GF-D8 (cell line): ENCODE results near the gene PXMP4.
"Not testable (repeated sequence)": the region's sequence is repeated elsewhere in the genome, so short reads cannot be mapped to it uniquely, and the experiment has no call there.

Source experiments
- DNase-seq: peaks from one replicate; lab custom pipeline; 2025; lab: John Stamatoyannopoulos, UW

The PXMP4 gene, protein sequence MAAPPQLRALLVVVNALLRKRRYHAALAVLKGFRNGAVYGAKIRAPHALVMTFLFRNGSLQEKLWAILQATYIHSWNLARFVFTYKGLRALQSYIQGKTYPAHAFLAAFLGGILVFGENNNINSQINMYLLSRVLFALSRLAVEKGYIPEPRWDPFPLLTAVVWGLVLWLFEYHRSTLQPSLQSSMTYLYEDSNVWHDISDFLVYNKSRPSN

DNA sequence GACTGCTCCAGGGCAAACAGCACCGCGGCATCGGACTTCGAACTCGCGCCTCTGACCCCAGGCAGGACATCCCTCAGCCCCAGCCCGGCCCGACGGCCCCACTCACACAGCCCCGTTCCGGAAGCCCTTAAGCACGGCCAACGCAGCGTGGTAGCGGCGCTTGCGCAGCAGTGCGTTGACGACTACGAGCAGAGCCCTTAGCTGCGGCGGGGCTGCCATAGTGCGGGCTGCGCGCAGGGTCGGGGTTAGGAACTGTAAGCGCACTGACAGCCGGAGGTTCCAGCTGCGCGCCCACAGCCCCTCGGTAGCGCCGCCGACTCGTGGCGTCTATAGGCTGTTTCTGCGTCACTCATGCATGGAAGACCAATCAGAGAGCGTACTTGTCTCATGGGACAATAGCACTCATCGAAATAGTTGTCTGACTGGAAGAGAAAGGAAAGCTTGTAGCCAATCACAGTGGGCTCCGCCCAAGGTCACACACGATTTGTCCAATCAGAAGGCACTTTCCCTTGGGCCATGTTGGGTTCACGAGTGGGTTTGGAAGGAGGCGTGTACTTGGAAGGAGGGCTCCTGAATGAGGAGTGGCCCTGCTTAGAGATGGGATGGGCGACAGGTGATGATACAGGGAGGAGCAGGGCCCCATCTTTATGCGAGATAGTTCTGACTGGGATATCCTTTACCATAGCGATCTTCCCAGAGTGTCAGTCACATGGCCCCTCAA is at the start of gene PXMP4:
TSS of gene PXMP4 (minus strand) at position 322 of the 721 bp plus-strand sequence. CDS start at position 219, 103 bp downstream.
- DNase-seq = peak; percentile 97

- no peak for DNase-seq
Observed at GRCh38 chr20:33769043-33769442, 48.9 kb upstream of the PXMP4 start.

GRCh38 chr20:33767777-33768138 is 47.6 kb upstream of the PXMP4 start:
- DNase-seq = no peak

DNA sequence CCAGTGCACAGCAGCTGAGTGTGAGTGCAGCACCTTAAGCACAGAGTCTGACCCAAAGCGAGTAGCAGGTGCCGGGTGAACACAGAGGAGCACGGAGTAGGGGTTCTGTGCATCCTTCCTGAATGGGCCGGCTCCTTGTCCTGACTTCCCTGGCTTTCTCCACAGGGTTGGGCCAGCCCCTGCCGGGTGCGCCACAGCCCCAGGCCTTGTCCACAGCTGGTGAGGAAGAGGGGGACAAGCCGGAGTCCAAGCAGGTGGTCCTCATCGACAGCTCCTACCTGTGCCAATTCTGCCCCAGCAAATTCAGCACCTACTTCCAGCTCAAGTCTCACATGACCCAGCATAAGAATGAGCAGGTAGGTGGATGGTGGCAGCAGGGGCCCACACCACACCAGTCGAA is 46.6 kb upstream of the PXMP4 start:
- DNase-seq = no peak

- DNase-seq = no peak
Observed at GRCh38 chr20:33765592-33765991, 45.5 kb upstream of the PXMP4 start.

DNA sequence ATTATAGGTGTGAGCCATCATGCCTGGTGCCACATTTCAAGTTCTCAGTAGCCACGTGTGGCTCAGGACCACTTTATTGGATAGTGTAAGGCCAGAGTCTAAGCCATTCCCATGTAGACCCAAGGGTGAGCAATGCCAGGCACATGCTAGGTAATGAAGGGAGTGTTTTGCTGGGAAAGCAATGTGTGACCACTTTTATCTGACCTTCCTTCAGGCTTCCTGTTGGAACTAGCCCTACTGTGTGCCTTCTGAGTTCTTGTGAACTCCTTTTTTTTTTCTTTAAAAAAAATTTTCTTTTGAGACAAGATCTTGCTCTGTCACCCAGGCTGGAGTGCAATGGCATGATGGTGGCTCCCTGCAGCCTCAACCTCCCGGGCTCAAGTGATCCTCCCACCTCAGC is 45.0 kb upstream of the PXMP4 start:
- no peak for DNase-seq

GRCh38 chr20:33761698-33762250 is 41.7 kb upstream of the PXMP4 start:
- DNase-seq = no peak

DNA sequence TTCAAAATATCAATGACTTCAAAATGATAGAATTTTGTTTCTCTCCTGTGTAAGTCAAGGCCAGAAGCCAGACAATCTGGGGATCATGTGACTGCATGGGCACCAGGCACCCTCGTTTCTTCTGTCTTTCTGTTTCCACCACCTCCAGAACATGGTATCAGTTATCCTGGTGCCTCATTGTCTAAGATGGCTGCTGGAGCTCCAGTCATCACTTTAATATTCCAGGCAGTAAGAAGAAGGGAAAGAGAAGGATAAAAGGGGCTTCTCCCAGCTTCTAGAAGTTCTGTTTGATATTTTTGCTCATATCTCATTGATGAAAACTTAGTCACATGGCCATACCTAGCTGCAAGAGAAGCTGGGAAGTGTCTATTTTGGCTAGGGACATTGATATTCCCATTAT is 37.3 kb upstream of the PXMP4 start:
- DNase-seq = no peak

DNA sequence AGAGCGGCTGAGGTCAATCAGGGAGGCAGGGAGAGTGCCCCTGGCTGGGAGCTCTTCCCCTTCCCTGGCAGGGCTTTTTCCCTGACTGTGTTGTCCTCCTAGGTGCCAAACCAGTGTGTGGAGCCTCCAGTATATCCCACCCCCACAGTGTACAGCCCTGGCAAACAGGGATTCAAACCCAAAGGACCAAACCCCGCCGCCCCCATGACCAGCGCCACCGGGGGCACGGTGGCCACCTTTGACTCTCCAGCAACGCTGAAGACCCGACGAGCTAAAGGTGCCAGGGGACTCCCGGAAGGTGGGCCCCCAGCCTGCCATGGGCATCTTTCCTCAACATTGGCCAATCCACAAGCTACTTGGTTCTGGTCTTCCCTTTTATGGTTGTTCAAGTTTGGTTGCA is 36.9 kb upstream of the PXMP4 start:
- DNase-seq = no peak

GRCh38 chr20:33755936-33756490 is 35.9 kb upstream of the PXMP4 start:
- not testable (repeated sequence) for DNase-seq

- no peak for DNase-seq
Observed at GRCh38 chr20:33753763-33754162, 33.7 kb upstream of the PXMP4 start.

DNA sequence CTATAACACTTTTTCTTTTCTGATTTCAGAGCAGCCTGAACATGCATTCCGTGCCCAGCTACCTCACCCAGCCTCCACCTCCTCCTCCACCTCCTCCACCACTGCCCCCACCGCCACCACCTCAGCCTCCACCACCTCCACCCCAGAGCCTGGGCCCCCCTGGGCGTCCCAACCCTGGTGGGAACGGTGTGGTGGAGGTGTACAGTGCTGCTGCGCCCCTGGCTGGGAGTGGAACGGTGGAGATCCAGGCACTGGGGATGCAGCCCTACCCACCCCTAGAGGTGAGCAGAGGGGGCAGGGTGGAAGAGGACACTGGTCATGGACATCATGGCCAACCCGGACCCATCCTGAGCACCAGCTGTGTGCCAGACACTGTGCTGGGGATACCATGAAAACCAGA is 33.0 kb upstream of the PXMP4 start:
- DNase-seq = no peak

GRCh38 chr20:33751775-33752174 is 31.7 kb upstream of the PXMP4 start:
- DNase-seq = no peak

GRCh38 chr20:33746325-33746998 is 26.4 kb upstream of the PXMP4 start:
- DNase-seq = no peak

- no peak for DNase-seq
Observed at GRCh38 chr20:33744773-33745385, 24.8 kb upstream of the PXMP4 start.

- DNase-seq = no peak
Observed at GRCh38 chr20:33744181-33744580, 24.1 kb upstream of the PXMP4 start.

- no peak for DNase-seq
Observed at GRCh38 chr20:33740189-33740588, 20.1 kb upstream of the PXMP4 start.

DNA sequence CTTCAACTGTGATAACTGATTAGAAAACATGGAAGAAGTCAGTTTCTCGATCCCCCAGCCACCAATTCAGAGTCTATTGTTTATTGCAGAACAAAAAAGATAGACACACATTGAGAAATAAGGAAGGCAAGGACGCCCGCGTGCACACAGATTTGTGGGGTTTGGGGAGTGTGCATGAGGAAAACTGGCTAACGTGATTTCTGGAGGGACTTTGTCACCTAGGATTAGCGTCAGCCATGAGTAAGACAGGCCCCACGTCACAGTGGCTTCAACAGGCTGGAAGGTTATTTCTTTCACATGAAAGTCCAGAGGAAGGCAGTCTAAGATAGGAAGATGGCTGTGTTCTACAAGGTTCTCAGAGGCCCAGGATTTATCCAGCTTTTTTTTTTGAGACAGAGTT is 19.4 kb upstream of the PXMP4 start:
- DNase-seq = no peak

DNA sequence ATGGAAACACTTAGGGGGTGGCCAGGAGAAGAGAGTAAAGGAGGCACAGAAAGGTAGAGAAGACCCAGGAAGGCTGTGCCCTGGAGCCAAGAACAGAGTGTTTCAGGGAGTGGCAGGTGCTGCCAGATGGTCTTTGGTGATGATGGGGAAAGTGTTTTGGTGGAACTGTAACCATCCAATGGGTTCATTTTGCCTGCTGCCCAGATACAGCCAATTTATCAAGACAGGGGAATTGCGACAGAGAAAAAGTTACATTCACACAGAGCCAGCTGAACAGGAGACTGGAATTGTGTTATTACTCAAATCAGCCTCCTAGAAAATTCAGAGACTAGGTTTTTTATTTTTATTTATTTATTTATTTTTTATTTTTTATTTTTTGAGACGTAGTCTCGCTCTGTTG is 16.9 kb upstream of the PXMP4 start:
- no peak for DNase-seq

- DNase-seq = peak; percentile 52
Observed at GRCh38 chr20:33733654-33734576, 13.8 kb upstream of the PXMP4 start.
